Mesendoderm (in vitro differentiated cells): ENCODE results near the gene PLD4.

Experiments
- DNase-seq: peaks from one replicate; pipeline ENCODE4 v3.0.0; 2013
- H2AK5ac ChIP-seq: 2 replicates; pipeline ENCODE4 v1.6.1; 2013; ENCODE audit warnings: low read length, inconsistent platforms
- H2BK120ac ChIP-seq: 2 replicates; pipeline ENCODE4 v1.6.1; 2013; ENCODE audit warnings: low read depth, mild to moderate bottlenecking, low read length, moderate library complexity, mixed read lengths
- H2BK15ac ChIP-seq: replicated peaks from 2 replicates; pipeline ENCODE4 v1.6.1; 2013; ENCODE audit warnings: low read depth, mild to moderate bottlenecking, moderate library complexity
- H2BK5ac ChIP-seq: 2 replicates; pipeline ENCODE4 v1.6.1; 2013; ENCODE audit warnings: low read length, inconsistent platforms
- H3K18ac ChIP-seq: 2 replicates; pipeline ENCODE4 v1.6.1; 2013; ENCODE audit warnings: mild to moderate bottlenecking, low read length, mixed read lengths
- H3K23ac ChIP-seq: one replicate; pipeline ENCODE4 v1.6.1; 2013; ENCODE audit warnings: low read length
- H3K27ac ChIP-seq: 2 replicates; pipeline ENCODE4 v1.5.1; 2013; ENCODE audit warnings: low read depth, mild to moderate bottlenecking, inconsistent platforms, low read length, moderate library complexity
- H3K27me3 ChIP-seq: 2 replicates; pipeline ENCODE4 v1.6.1; 2013; ENCODE audit warnings: low read length, control low read depth, mild to moderate bottlenecking, inconsistent platforms; ENCODE audit not compliant: insufficient read depth, poor library complexity
- H3K36me3 ChIP-seq: 2 replicates; pipeline ENCODE4 v1.6.1; 2013; ENCODE audit warnings: low read length, inconsistent platforms; ENCODE audit not compliant: control insufficient read depth, insufficient read depth
- H3K4ac ChIP-seq: one replicate; pipeline ENCODE4 v1.6.1; 2013; ENCODE audit warnings: low read depth, mild to moderate bottlenecking, low read length, moderate library complexity
- H3K4me1 ChIP-seq: 2 replicates; pipeline ENCODE4 v1.6.1; 2013; ENCODE audit warnings: low read depth, low read length, inconsistent platforms; ENCODE audit not compliant: control insufficient read depth
- H3K4me2 ChIP-seq: 2 replicates; pipeline ENCODE4 v1.6.1; 2013; ENCODE audit warnings: low read length
- H3K4me3 ChIP-seq: 2 replicates; pipeline ENCODE4 v1.5.1; 2013; ENCODE audit warnings: mild to moderate bottlenecking, low read length
- H3K56ac ChIP-seq: one replicate; pipeline ENCODE4 v1.6.1; 2013; ENCODE audit warnings: low read length
- H3K79me1 ChIP-seq: 2 replicates; pipeline ENCODE4 v1.6.1; 2013; ENCODE audit warnings: low read length, inconsistent platforms
- H3K79me2 ChIP-seq: 2 replicates; pipeline ENCODE4 v1.6.1; 2013; ENCODE audit warnings: mild to moderate bottlenecking, low read length; ENCODE audit not compliant: control insufficient read depth, insufficient read depth
- H3K9ac ChIP-seq: 2 replicates; pipeline ENCODE4 v1.6.1; 2013; ENCODE audit warnings: low read length, inconsistent platforms
- H4K5ac ChIP-seq: one replicate; pipeline ENCODE4 v1.6.1; 2013; ENCODE audit warnings: low read length
- H4K8ac ChIP-seq: one replicate; pipeline ENCODE4 v1.6.1; 2013; ENCODE audit warnings: low read depth, mild to moderate bottlenecking, control low read depth, low read length, moderate library complexity
- WGBS: extraction: QIAGEN DNeasy Blood & Tissue Kit; methylation state at CpG from one replicate; pipeline ENCODE4 v1.1.7; 2013; ENCODE audit warnings: low lambda C conversion rate, missing lambda C conversion rate; ENCODE audit not compliant: insufficient coverage; ENCODE audit errors: extremely low coverage; 5-methylcytosine and 5-hydroxymethylcytosine counted together

Gene PLD4

DNA sequence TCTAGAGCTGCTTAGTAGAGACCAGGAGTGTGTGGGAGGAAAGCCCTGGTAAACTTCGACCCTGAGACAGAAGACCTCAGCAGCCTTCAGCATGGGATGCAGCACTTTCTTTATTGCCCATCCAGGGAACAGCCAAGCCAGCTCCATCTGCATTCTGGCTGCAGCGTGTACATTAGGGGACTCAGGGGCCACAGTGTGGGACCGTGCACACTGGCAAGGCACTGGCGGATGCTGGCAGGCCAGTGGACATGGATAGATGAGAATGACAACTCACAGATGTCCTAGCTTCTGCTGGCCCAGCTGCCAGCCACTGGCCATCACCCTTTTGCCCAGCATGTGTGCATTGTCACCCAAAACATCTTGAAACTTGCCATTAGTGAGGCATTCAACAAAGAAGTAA, 12.5 kb downstream of the PLD4 start:
- no peak overlapping the region for H4K8ac ChIP-seq
- no peak overlapping the region for H3K4ac ChIP-seq
- no peak overlapping the region for H3K23ac ChIP-seq
- H3K79me1 ChIP-seq: no peaks in the 10 kb centered on the region
- no peak overlapping the region for H4K5ac ChIP-seq
- no peak for DNase-seq
- no peak overlapping the region for H3K27ac ChIP-seq
- H2BK5ac ChIP-seq: no peak overlapping the region
- no peak overlapping the region for H2BK120ac ChIP-seq
- H3K4me3 ChIP-seq: no peak overlapping the region
- H3K27me3 ChIP-seq: peaks cover 22% of the 10 kb centered on the region
- H3K36me3 ChIP-seq: no peaks in the 10 kb centered on the region
- no peaks in the 10 kb centered on the region for H3K79me2 ChIP-seq
- H3K56ac ChIP-seq: no peak overlapping the region
- H3K9ac ChIP-seq: no peak overlapping the region
- H2BK15ac ChIP-seq: no peak overlapping the region
- no peak overlapping the region for H3K18ac ChIP-seq
- H2AK5ac ChIP-seq: no peak overlapping the region
- no peaks in the 10 kb centered on the region for H3K4me1 ChIP-seq
- whole genome bisulfite sequencing: no CpG with 5 or more reads among the region's 4 CpGs
- no peak overlapping the region for H3K4me2 ChIP-seq

DNA sequence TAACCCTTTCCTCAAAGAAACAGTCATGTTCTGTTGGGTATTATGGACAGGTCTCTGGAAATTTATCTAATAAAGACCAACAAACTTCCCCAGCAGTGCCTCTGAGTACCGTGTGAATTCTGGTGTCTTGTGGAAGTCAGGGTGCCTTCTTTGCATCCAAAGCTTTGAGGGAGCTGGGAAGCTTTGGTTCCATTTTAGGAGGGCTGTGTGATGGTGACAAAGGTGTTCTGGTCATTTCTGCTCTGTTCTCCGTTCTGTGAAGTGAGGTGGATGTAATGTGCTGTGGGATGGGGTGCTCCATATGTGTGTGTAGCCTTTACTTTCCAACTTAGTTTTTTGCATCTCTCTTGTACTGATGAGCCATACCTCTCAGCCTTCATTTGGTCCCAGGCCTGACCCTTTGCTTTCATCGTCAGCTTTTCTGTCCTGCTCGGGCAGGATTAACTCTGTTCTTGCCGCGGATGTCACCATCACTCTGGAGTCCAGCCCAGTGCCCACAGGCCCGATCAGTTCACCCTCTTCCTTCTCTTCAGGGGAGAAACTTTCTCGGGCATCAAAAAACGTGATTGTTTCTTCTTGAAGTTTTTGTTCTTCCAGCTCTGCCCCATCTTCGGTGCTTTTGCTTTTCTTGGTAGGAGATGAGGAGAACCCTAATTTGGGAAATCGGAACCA, 13.2 kb downstream of the PLD4 start:
- H3K79me1 ChIP-seq: no peaks in the 10 kb centered on the region
- no peaks in the 10 kb centered on the region for H3K4me1 ChIP-seq
- DNase-seq: no peak
- no peak overlapping the region for H2AK5ac ChIP-seq
- H2BK5ac ChIP-seq: no peak overlapping the region
- no peak overlapping the region for H2BK15ac ChIP-seq
- no peak overlapping the region for H3K27ac ChIP-seq
- no peak overlapping the region for H3K4me2 ChIP-seq
- H3K4ac ChIP-seq: no peak overlapping the region
- H3K23ac ChIP-seq: no peak overlapping the region
- H3K27me3 ChIP-seq: peaks cover 17% of the 10 kb centered on the region
- no CpG with 5 or more reads among the region's 11 CpGs for WGBS
- H3K56ac ChIP-seq: no peak overlapping the region
- no peak overlapping the region for H3K4me3 ChIP-seq
- no peaks in the 10 kb centered on the region for H3K36me3 ChIP-seq
- H2BK120ac ChIP-seq: no peak overlapping the region
- H3K9ac ChIP-seq: no peak overlapping the region
- H3K79me2 ChIP-seq: no peaks in the 10 kb centered on the region
- no peak overlapping the region for H3K18ac ChIP-seq
- no peak overlapping the region for H4K5ac ChIP-seq
- H4K8ac ChIP-seq: no peak overlapping the region

DNA sequence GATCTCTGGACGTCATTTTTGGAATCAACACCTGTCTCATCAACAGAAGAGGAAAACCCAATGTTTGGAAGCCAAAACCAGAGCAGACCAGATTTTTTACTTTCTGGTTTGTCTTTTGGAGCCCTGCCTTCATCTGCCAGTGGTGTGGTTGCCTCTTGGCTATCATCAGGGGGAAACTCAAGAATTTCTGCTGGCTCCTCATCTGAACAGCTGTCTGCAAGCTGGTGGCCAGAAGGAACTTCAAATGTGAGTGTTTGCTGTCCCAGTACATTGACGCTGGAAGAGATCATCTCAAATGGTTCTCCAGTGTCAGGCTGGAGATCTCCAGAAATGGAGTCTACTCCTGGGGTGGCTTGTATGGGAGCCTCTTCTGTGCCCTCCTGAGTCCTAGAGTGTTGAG, 13.8 kb downstream of the PLD4 start:
- no peaks in the 10 kb centered on the region for H3K79me2 ChIP-seq
- H4K8ac ChIP-seq: no peak overlapping the region
- H3K36me3 ChIP-seq: no peaks in the 10 kb centered on the region
- no peaks in the 10 kb centered on the region for H3K4me1 ChIP-seq
- H2BK5ac ChIP-seq: no peak overlapping the region
- no peak overlapping the region for H2AK5ac ChIP-seq
- H3K4me2 ChIP-seq: no peak overlapping the region
- no peak overlapping the region for H3K9ac ChIP-seq
- no peaks in the 10 kb centered on the region for H3K79me1 ChIP-seq
- no CpG with 5 or more reads among the region's 2 CpGs for WGBS
- no peak overlapping the region for H3K4ac ChIP-seq
- DNase-seq: no peak
- H4K5ac ChIP-seq: no peak overlapping the region
- H3K18ac ChIP-seq: no peak overlapping the region
- no peak overlapping the region for H2BK15ac ChIP-seq
- no peak overlapping the region for H3K23ac ChIP-seq
- no peak overlapping the region for H3K4me3 ChIP-seq
- peaks cover 14% of the 10 kb centered on the region for H3K27me3 ChIP-seq
- H3K56ac ChIP-seq: no peak overlapping the region
- H3K27ac ChIP-seq: no peak overlapping the region
- no peak overlapping the region for H2BK120ac ChIP-seq

DNA sequence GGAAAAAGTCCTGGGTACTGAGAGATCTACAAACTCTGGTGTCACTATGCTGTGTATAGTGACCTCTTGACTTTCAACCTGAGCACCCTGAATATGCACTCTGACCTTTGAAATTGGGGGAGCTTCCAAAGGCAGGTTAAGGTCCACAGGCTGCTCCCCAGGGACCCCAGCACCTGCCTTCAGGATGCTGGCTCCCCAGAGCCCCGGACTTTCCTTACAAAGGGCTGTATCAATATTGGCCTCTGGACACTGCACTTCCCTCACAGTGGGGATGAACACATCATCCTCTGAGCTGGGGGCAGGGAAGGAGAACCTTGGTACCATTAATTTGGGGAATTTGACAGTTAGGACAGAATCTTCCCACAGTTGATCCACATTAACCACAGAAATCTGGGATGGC, 14.3 kb downstream of the PLD4 start:
- Histone ChIP-seq H2AK5ac (no peak overlapping the region), H2BK15ac (no peak overlapping the region), H3K23ac (no peak overlapping the region), H2BK5ac (no peak overlapping the region), H3K9ac (no peak overlapping the region), H3K36me3 (no peaks in the 10 kb centered on the region), H3K4me2 (no peak overlapping the region), H2BK120ac (no peak overlapping the region), H3K18ac (no peak overlapping the region), H4K8ac (no peak overlapping the region), H3K27me3 (peaks cover 14% of the 10 kb centered on the region), H3K56ac (no peak overlapping the region), H3K79me2 (no peaks in the 10 kb centered on the region), H4K5ac (no peak overlapping the region), H3K4me1 (no peaks in the 10 kb centered on the region), H3K4me3 (no peak overlapping the region), H3K27ac (no peak overlapping the region), H3K79me1 (no peaks in the 10 kb centered on the region), H3K4ac (no peak overlapping the region)
- WGBS: no CpG with 5 or more reads among the region's 1 CpG
- no peak for DNase-seq

DNA sequence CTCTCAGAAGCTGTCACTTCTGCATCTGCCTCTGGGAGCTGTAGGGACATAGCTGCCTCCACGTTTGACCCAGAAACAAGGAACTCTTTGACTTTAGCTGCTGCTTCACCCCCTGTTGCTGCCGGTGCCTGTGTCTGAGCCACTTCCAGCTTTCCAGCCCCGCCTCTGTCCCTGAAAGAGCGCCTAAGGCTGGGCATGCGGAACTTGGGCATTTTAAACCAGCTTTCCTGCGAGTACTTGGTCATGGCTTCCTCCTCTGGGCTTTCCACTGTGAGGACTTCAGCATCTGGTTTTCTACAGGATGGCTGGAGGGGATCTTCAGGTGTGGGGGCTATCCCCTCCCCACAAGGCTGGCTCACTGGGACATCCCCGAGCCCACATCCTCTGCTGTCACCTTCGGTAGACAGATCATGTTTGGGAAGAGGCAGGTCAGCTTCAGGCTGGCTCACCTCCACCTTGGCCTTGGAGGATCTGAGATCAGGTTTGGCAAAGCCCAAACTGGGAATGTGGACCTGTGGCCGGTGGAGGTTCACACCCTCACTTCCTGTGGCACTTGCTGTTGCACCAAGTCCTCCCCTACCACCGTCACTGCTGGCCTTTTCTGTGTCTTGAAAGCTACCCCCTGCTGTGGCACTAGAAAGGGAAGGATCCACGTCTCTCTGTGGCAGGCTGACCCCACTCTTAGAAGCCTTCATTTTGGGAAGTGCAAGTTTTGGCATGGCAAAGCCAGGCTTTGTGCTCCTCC, 15.2 kb downstream of the PLD4 start:
- H4K5ac ChIP-seq: no peak overlapping the region
- H3K23ac ChIP-seq: no peak overlapping the region
- no peak overlapping the region for H3K18ac ChIP-seq
- H2BK120ac ChIP-seq: no peak overlapping the region
- H3K9ac ChIP-seq: no peak overlapping the region
- no peak for DNase-seq
- H3K4me3 ChIP-seq: no peak overlapping the region
- no peak overlapping the region for H2BK5ac ChIP-seq
- no peaks in the 10 kb centered on the region for H3K79me1 ChIP-seq
- H3K56ac ChIP-seq: no peak overlapping the region
- no peak overlapping the region for H2AK5ac ChIP-seq
- H3K27me3 ChIP-seq: peaks cover 5% of the 10 kb centered on the region
- WGBS: no CpG with 5 or more reads among the region's 11 CpGs
- no peak overlapping the region for H3K27ac ChIP-seq
- H3K36me3 ChIP-seq: no peaks in the 10 kb centered on the region
- H3K4me1 ChIP-seq: no peaks in the 10 kb centered on the region
- H3K4ac ChIP-seq: no peak overlapping the region
- no peaks in the 10 kb centered on the region for H3K79me2 ChIP-seq
- H4K8ac ChIP-seq: no peak overlapping the region
- H3K4me2 ChIP-seq: no peak overlapping the region
- H2BK15ac ChIP-seq: no peak overlapping the region
